Sciatic nerve (tissue), 2 donors: ENCODE data around the gene TSSC4. TPM values are rescaled to one million over a fixed set of nuclear protein-coding genes. Genes with fewer than 3 reads are reported as not detected.
A peak's percentile ranks its signal among the peaks of the same experiment; 100 is the strongest.

Experiments used
- ATAC-seq: fragments of 200-7000 bp; cut with Tn5 transposase; one replicate; pipeline ENCODE4 v1.9.1; 2020; ENCODE audit warnings: mild to moderate bottlenecking, moderate library complexity
- DNase-seq: peaks from one replicate; pipeline ENCODE4 v3.0.0-alpha.2; 2020; ENCODE audit warnings: low spot score
- intact Hi-C: fragments of 100-400 bp; cut with DNase I; formaldehyde crosslinking; loops from one replicate; pipeline ENCODE4 v1.14.2; 2022
- total RNA-seq: library from RNA; stranded (reverse); fragmentation: NEBNext Ultra II Directional; extraction: Animal tissue kit (Norgen Biotek cat#: 25700); gene quantifications from one replicate; pipeline ENCODE4 v1.2.1, GENCODE V29; 2021
- donor health status: DM: no; HTN: no; CAD: no.
- donor health status: DM: no; HTN: no; CAD: no.

TSSC4 gene
- total RNA-seq, 1 donor from 2014 or later, result 41.0 TPM

DNA sequence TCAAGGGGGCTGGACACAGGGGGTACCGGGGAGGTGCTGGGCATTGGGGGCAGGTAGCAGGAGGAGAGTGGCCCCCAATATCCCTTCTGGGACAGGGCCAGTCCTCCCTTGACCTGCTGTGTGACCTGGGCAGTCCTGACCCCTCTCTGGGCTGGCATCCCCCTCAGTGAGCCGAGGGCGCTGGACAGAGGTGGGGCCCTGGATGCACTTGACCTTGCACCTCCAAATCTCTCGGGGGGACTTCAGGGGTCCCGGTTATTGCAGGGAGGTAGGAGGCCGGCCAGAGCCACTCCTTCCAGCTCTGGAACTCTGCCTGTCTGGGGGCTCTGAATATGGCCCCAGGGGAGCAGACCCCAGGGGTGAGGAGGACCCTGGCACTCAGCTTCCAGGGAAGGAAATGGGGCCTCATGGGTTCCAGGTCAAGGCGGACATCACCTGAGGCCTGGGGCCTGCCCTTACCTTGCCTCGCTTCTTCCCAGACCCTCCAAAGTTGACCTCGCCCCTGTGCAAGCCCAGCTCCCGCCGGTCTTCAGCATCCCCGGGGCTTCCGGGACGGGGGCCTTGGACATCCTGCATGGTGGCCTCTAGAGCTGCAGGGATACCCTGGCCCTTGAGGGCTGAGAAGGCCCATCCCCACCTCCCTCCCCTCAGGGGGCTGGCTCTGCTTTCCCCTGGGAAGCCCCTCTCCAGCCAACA is 22.1 kb downstream of the TSSC4 start:
- no peak for DNase-seq
- intact Hi-C loops, result loop anchor here (5.0 kb wide), 1 partner anchor 225 kb away; no protein-coding TSS in a partner anchor
- ATAC-seq, result no peak

GRCh38 chr11:2423157-2424025 is 22.8 kb downstream of the TSSC4 start:
- intact Hi-C loops, result loop anchor here (5.0 kb wide), 1 partner anchor 226 kb away; no protein-coding TSS in a partner anchor
- DNase-seq (no peak), ATAC-seq (no peak)

GRCh38 chr11:2424811-2425495 is 24.4 kb downstream of the TSSC4 start:
- intact Hi-C loops, result loop anchor here (5.0 kb wide), 1 partner anchor 228 kb away; no protein-coding TSS in a partner anchor
- DNase-seq (no peak), ATAC-seq (no peak)

- intact Hi-C loops, result no loop called here
- no peak for ATAC-seq
- no peak for DNase-seq
Measured at GRCh38 chr11:2425506-2425905, 25.0 kb downstream of the TSSC4 start.

GRCh38 chr11:2426221-2426620 is 25.7 kb downstream of the TSSC4 start:
- intact Hi-C loops, result no loop called here
- ATAC-seq, result no peak

DNA sequence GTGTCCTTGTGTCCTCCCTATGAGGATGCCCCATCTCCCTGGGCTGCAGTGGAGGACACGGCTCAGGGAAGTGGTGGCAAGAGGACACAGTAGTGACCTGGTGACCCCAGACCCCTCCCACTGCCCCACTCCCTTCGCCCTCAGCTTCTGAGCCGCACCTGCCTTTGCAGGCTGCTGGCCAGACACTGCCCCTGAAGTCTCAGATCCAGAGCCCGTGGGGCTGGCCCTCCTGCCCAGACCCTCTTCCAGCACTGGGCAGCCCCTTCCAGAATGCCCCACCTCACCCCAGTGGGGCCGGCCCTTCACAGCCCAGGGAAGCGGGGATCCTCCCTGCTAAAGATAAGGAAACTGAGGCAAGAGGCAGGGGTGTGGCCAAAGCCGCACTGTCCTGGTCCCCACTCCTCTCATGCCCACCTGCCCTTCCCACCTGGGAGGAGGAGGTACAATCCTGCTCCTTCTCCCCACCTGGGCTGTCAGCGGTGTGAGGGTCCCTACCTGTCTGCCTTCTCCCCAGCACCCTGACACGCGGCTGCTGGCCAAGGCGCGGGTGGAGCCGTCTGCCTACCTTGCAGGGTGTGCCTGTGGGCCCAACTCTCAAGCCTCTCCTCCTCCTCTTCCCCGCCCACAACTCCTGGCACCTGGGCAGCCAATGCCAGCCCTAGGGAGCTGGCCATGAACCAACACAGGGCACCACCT is 26.4 kb downstream of the TSSC4 start:
- ATAC-seq (no peak), DNase-seq (no peak)
- intact Hi-C loops, result no loop called here

More at GRCh38 chr11:2426221-2426620, 25.7 kb downstream of the TSSC4 start:
- no peak for DNase-seq

DNA sequence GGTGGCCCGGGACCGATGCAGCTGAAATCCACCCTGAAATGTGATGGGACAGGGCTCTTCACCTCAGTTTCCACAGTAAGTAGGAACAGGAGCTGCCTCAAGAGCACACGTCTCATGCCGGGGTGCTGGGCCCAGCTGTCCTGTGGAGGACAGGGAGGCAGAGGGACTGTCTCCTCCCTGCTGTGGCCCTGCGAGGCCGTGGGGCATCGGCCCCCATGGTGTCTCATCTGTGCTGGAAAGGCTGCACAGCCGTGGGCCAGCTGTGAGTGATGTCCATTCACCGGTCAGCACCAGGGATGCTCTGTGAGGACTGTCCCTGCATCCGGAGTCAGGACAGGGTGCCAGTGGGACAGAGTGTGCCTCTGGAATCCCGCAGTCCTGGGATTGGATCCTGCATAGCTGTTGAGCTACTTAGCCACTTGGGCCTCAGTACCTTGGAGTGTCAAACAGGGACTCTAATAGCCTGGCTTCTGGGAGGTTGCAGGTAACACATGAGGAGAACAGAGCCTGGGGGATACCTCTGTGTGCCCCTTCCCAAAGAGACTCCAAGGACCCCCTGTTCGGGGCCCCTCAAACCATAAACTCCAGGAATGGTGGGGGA is 27.3 kb downstream of the TSSC4 start:
- no peak for ATAC-seq
- DNase-seq, result no peak
- intact Hi-C loops, result loop anchor here (1.0 kb wide), 1 partner anchor 103 kb away; no protein-coding TSS in a partner anchor

- intact Hi-C loops, result loop anchor here (1.0 kb wide), 1 partner anchor 103 kb away; no protein-coding TSS in a partner anchor
- peak; percentile 75 for ATAC-seq
- peak; percentile 87 for DNase-seq
Measured at GRCh38 chr11:2428322-2428795, 27.8 kb downstream of the TSSC4 start.

DNA sequence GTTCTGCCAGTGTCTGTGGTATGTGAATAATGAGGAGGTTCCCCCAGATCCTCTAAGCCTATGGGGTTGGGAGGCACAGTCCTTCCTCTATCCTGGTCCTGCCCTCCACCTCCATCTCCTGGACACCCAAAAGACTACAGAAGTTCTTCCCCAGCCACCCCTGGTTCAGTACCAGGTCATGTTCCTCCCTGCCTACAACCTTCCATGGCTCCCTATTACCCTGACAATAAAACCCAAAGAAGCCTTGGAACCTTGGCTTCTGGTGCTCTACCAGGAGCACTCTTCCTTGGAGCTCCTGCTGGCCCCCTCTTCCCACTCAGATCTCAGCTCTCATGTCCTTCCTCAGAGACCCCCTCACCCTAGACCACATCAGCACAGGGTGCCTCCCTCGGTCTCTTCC is 30.8 kb downstream of the TSSC4 start:
- intact Hi-C loops, result no loop called here
- DNase-seq, result no peak

GRCh38 chr11:2432171-2432621 is 31.6 kb downstream of the TSSC4 start:
- ATAC-seq, result no peak
- no peak for DNase-seq
- intact Hi-C loops, result no loop called here

More for the DNA sequence above, 30.8 kb downstream of the TSSC4 start:
- no peak for ATAC-seq

- no peak for DNase-seq
- intact Hi-C loops, result no loop called here
- no peak for ATAC-seq
Measured at GRCh38 chr11:2432628-2433071, 32.1 kb downstream of the TSSC4 start.

DNA sequence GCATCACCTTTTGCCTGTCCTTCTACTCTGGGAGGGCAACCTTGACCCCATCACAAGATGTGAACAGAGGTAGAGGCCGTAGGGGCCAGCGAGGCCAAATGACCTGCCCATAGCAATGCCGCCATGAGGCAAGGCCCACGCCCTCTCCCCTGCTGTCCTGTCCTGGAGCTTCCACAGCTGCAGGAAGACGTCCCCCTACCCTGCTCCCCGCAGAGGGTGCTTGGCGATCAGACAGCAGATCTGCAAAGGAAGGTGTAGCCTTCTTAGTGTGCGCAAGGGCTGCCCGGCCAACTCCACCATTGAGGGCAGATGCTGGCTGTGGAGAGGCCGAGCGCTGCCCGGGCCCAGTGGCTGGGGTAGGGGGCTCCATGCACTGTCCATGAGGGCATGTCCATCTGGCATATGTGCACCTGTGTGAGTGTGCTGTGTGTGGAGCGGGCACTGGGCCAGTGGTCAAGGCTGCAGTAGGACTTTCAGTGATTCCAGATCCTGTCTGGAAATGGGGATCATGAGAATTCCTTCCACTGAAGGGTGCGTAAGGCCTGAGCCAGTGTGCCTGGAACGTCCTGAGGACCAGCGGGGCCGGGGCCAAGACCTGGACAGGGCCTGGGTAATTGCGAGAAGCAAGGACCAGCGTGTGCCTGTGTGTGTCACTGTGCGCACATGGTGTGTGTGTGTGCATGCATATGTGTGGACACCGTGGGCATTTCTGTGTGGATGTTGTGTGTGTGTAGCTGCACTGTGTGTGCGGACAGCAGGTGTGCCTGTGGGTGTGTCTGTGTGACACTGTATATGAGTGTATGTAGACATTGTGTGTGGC is 32.8 kb downstream of the TSSC4 start:
- DNase-seq (no peak), ATAC-seq (no peak)
- intact Hi-C loops, result no loop called here

DNA sequence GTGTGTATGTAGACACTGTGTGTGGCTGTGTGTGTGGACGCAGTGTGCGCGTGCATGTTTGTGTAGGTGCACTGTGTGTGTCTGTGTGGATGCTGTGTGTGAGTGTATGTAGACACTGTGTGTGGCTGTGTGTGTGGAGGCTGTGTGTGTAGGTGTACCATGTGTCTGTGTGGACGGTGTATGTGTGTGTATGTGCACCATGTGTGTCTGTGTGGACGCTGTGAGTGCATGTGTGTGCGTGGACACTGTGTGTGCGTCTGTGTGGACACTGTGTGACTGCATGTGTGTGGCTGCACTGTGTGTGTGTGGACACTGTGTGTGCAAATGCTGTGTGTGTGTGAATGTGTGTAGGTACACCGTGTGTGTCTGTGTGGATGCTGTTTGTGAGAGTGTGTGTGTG is 33.5 kb downstream of the TSSC4 start:
- ATAC-seq, result no peak
- intact Hi-C loops, result no loop called here
- no peak for DNase-seq

GRCh38 chr11:2434506-2435255 is 34.1 kb downstream of the TSSC4 start:
- DNase-seq (no peak), ATAC-seq (no peak)
- intact Hi-C loops, result no loop called here

- DNase-seq (no peak), ATAC-seq (no peak)
- intact Hi-C loops, result no loop called here
Measured at GRCh38 chr11:2435288-2436012, 34.9 kb downstream of the TSSC4 start.

DNA sequence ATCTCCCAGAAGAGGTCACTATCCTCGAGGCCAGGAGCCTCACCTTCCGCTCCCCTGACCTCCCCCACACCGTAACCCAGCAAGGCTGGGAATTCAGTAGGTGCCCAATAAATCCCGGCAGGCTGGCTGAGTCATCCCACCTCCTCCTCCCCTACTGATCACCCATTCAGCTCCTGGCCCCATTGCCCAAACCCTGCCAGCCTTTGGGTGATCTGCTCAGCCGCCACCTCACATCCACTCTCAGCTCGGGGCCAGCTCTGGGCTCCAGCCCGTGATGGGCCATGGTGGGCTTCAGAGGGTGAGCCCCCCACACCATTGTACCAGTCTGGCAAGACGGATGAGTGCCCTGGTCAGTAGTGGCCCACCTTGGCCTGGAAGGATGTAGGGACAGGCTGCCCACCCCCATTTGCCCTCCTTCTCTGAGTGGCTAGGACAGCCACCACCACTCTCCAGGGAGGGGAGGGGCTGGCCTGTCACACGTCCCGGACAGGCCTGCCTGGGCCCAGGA is 35.5 kb downstream of the TSSC4 start:
- no peak for ATAC-seq
- intact Hi-C loops, result no loop called here
- no peak for DNase-seq
